K562 (cell line): ENCODE results near the gene PCDH19. TPM values are rescaled to one million over a fixed set of nuclear protein-coding genes. Genes with fewer than 3 reads are reported as not detected.

ENCODE experiments used
- ATAC-seq: fragments of 200-7000 bp; cut with Tn5 transposase; 3 replicates; pipeline ENCODE4 v1.9.1; 2020; ENCODE audit warnings: moderate library complexity
- BruUV-seq: library from RNA; stranded (reverse); fragments of 400-500 nt; replicated peaks from 2 replicates; lab custom pipeline; 2021; lab: Mats Ljungman, UMichigan
- CTCF ChIA-PET: fragments of 300-600 bp; formaldehyde crosslinking; extraction: SDS; loops from one replicate; lab custom pipeline; 2021; ENCODE audit warnings: low intra/inter-chr PET ratio; lab: Yijun Ruan, JAX
- POLR2A ChIA-PET: fragments of 300-600, 350-650 bp; sonication (Branson Sonifier 250); formaldehyde crosslinking; extraction: SDS; loops from one replicate; lab custom pipeline; 2021; ENCODE audit warnings: antibody characterized with exemption, inconsistent platforms; lab: Yijun Ruan, JAX
- DNase-seq, 4 experiments: peaks; one replicate each; pipeline versions ENCODE4 v3.0.0 to v3.0.0-alpha.2; 2011 to 2018; ENCODE audit warnings: low spot score in 3 of 4, mixed read lengths in 3 of 4; ENCODE audit errors: extremely low read depth in 1 of 4
- FAIRE-seq: peaks from 2 replicates; lab custom pipeline; 2011; peaks lifted over from hg19 to GRCh38; lab: Jason Lieb, UNC
- H2AFZ ChIP-seq: 2 replicates; pipeline ENCODE4 v1.6.0; 2011; ENCODE audit warnings: low read depth, low read length, control low read depth, inconsistent platforms
- H3K27ac ChIP-seq: fragments of 200-600 bp; 3 replicates; pipeline ENCODE4 v1.8.0; 2011; ENCODE audit warnings: low read depth, mild to moderate bottlenecking, control low read depth, inconsistent platforms, low read length, moderate library complexity, mixed read lengths; ENCODE audit errors: extremely low read depth
- H3K27me3 ChIP-seq, 2 experiments: fragments of 300-600 bp in 1 of 2; 2 replicates in 1 of 2; 3 replicates in 1 of 2; pipeline versions ENCODE4 v1.6.0 to v1.8.0; 2011; ENCODE audit warnings: inconsistent platforms in 2 of 2, low read length in 2 of 2, mild to moderate bottlenecking in 1 of 2, mixed read lengths in 1 of 2, moderate library complexity in 1 of 2; ENCODE audit not compliant: control insufficient read depth in 2 of 2, insufficient read depth in 2 of 2
- H3K36me3 ChIP-seq: fragments of 300-600 bp; 3 replicates; pipeline ENCODE4 v1.8.0; 2011; ENCODE audit warnings: mild to moderate bottlenecking, low read length, inconsistent platforms; ENCODE audit not compliant: control insufficient read depth, insufficient read depth
- H3K4me1 ChIP-seq, 2 experiments: fragments of 200-600 bp in 1 of 2; replicated peaks in 1 of 2; 2 replicates in 1 of 2; 3 replicates in 1 of 2; pipeline versions ENCODE4 v1.5.1 to v1.8.0; 2011; ENCODE audit warnings: inconsistent platforms in 2 of 2, low read length in 2 of 2, mild to moderate bottlenecking in 1 of 2, mixed read lengths in 1 of 2, moderate library complexity in 1 of 2; ENCODE audit not compliant: control insufficient read depth in 2 of 2, insufficient read depth in 2 of 2
- H3K4me2 ChIP-seq: 2 replicates; pipeline ENCODE4 v1.6.1; 2011; ENCODE audit warnings: low read length, control low read depth, inconsistent platforms, mixed read lengths; ENCODE audit not compliant: insufficient read depth
- H3K4me3 ChIP-seq: fragments of 200-600 bp; sonication (generic), shearing (Covaris generic); 2 replicates; pipeline ENCODE4 v1.5.1; 2016; ENCODE audit warnings: control low read depth, inconsistent platforms
- H3K79me2 ChIP-seq: fragments of 200-600 bp; 3 replicates; pipeline ENCODE4 v1.8.0; 2011; ENCODE audit warnings: low read length, inconsistent platforms; ENCODE audit not compliant: control insufficient read depth, insufficient read depth
- H3K9ac ChIP-seq, 2 experiments: 2 replicates each; pipeline versions ENCODE4 v1.6.0 to v1.6.1; 2011; ENCODE audit warnings: low read depth in 2 of 2, low read length in 2 of 2, control low read depth in 1 of 2, inconsistent platforms in 1 of 2, mild to moderate bottlenecking in 1 of 2, mixed read lengths in 1 of 2; ENCODE audit not compliant: insufficient read depth in 1 of 2
- H3K9me1 ChIP-seq: one replicate; pipeline ENCODE4 v1.6.0; 2011; ENCODE audit warnings: inconsistent platforms, mild to moderate bottlenecking, low read length, moderate library complexity; ENCODE audit not compliant: control insufficient read depth, insufficient read depth
- H3K9me3 ChIP-seq: replicated peaks from 2 replicates; pipeline ENCODE4 v1.5.1; 2011; ENCODE audit warnings: low read depth, low read length, inconsistent platforms; ENCODE audit not compliant: control insufficient read depth, insufficient read depth
- H4K20me1 ChIP-seq: replicated peaks from 2 replicates; pipeline ENCODE4 v1.6.1; 2011; ENCODE audit warnings: low read length, inconsistent platforms, mixed read lengths; ENCODE audit not compliant: control insufficient read depth, insufficient read depth
- BMI1 ChIP-seq: fragments of 150-350 bp; IDR thresholded peaks from 2 replicates; pipeline ENCODE4 v1.6.1; 2014; ENCODE audit warnings: low read length
- ETV5 ChIP-seq: sonication (generic); formaldehyde crosslinking; IDR thresholded peaks from 2 replicates; pipeline ENCODE4 v1.4.0; 2020; ENCODE audit warnings: low read depth, mild to moderate bottlenecking, missing genetic modification reagents
- FOXK1 ChIP-seq: sonication (generic); formaldehyde crosslinking; IDR thresholded peaks from 2 replicates; pipeline ENCODE4 v1.8.0; 2022; ENCODE audit warnings: missing genetic modification reagents, mild to moderate bottlenecking, borderline replicate concordance
- KDM4B ChIP-seq, 2 experiments: fragments of 450-650 bp in 1 of 2; sonication (generic) in 1 of 2; IDR thresholded peaks; 2 replicates each; pipeline ENCODE4 v1.6.1; 2016 to 2017; ENCODE audit warnings: borderline replicate concordance in 2 of 2, antibody characterized with exemption in 1 of 2, low read depth in 1 of 2, mild to moderate bottlenecking in 1 of 2
- MED1 ChIP-seq: sonication (generic); formaldehyde crosslinking; IDR thresholded peaks from 2 replicates; pipeline ENCODE4 v1.8.1; 2023; ENCODE audit warnings: missing genetic modification reagents, borderline replicate concordance
- SPI1 ChIP-seq: IDR thresholded peaks from 2 replicates; pipeline ENCODE4 v1.6.1; 2011; ENCODE audit warnings: low read depth, low read length, control low read depth, borderline replicate concordance
- ZNF224 ChIP-seq: sonication (generic); formaldehyde crosslinking; IDR thresholded peaks from 2 replicates; pipeline ENCODE4 v1.8.0; 2022; ENCODE audit warnings: mild to moderate bottlenecking, missing genetic modification reagents
- ZNF311 ChIP-seq: fragments of 250-450 bp; sonication (Bioruptor Pico); IDR thresholded peaks from 2 replicates; pipeline ENCODE4 v1.4.0; 2020; ENCODE audit warnings: mild to moderate bottlenecking, moderate library complexity
- WGBS: fragments of 100-300 bp; shearing (Covaris generic); methylation state at CpG from one replicate; pipeline ENCODE4 v1.1.6; 2016; ENCODE audit warnings: low coverage, mixed read lengths; ENCODE audit not compliant: insufficient coverage; ENCODE audit errors: missing lambda C conversion rate; 5-methylcytosine and 5-hydroxymethylcytosine counted together
- in situ Hi-C: fragments of 300-500 bp; cut with MboI; formaldehyde crosslinking; loops from 4 replicates; pipeline ENCODE4 v1.15.0; 2018; ENCODE audit warnings: inconsistent platforms, mixed read lengths
- intact Hi-C: fragments of 100-400 bp; cut with micrococcal nuclease; formaldehyde crosslinking; loops from 2 replicates; pipeline ENCODE4 v1.14.2; 2022
- polyA plus RNA-seq, 8 experiments: library from polyadenylated mRNA; depleted of rRNA in 4 of 8; stranded (reverse) in 5 of 8; unstranded in 3 of 8; fragments of >200 nt; fragmentation: Nextera tagmentation in 2 of 8; fragmentation: Illumina TruSeq in 1 of 8; extraction: Ambion mirVana in 2 of 8; extraction: Trizol in 1 of 8; gene quantifications; 2 replicates each; pipeline versions ENCODE4 v1.2.1 to v1.2.3, GENCODE V29; 2011 to 2014; ENCODE audit warnings: inconsistent platforms in 1 of 8, missing spikeins in 1 of 8
- total RNA-seq, 7 experiments: library from RNA; depleted of rRNA in 6 of 7; stranded (reverse); fragments of >200 nt in 6 of 7; fragmentation: Illumina TruSeq in 2 of 7; extraction: Trizol in 2 of 7; gene quantifications; 2 replicates each; pipeline versions ENCODE4 v1.2.1 to v1.2.3, GENCODE V29; 2011 to 2021; ENCODE audit warnings: low replicate concordance in 1 of 7
- TF ChIP-seq, protein P1 (sequence below): IDR thresholded peaks from 3 replicates; pipeline ENCODE4 v1.6.1; 2011; ENCODE audit warnings: borderline replicate concordance, mild to moderate bottlenecking; ENCODE audit not compliant: insufficient read length, insufficient read depth
- TF ChIP-seq, protein P2 (sequence below), 2 experiments: fragments of 450-650 bp in 1 of 2; sonication (generic) in 1 of 2; formaldehyde crosslinking in 1 of 2; IDR thresholded peaks; 2 replicates each; pipeline versions ENCODE4 v1.7.1 to v1.9.0; 2016 to 2022; ENCODE audit warnings: inconsistent platforms in 1 of 2, mild to moderate bottlenecking in 1 of 2, missing genetic modification reagents in 1 of 2

Gene PCDH19
- total and polyA plus RNA-seq, 9 of the 15 experiments (the other 6 are each of a cell fraction or from before 2014, with no cell fraction given) = not detected

DNA sequence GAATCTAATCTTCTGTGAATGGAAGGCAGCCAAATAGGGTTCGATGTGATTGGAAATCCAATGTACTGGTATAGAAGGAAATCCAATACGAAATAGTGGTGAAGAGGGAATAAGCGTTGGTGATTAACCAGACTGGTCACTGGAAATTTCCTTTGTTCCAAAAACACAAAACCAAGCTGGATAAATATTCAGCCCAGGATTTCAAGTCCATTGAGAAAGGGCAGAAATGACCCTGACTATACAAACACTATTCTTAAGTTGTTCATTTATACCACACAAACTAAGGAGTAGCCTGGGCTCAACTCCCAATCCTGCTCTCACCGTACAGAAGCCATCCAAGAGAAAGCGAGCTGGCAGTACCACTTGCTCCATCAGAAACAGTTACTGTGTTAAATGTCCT, 32.2 kb downstream of the PCDH19 start:
- 0% methylated on average over 5 of the region's 5 CpGs for WGBS
- H2AFZ ChIP-seq = no peak overlapping the region
- no peak overlapping the region for H3K4me3 ChIP-seq
- no peak for FAIRE-seq
- H3K79me2 ChIP-seq = no peaks in the 10 kb centered on the region
- POLR2A ChIA-PET = no interaction called here
- no peaks in the 10 kb centered on the region for H3K4me1 ChIP-seq
- CTCF ChIA-PET = no interaction called here
- intact Hi-C loops (no loop called here), in situ Hi-C loops (no loop called here)
- H3K9me3 ChIP-seq = no peaks in the 10 kb centered on the region
- no peak overlapping the region for H3K27ac ChIP-seq
- no peak overlapping the region for H3K4me2 ChIP-seq
- H3K36me3 ChIP-seq = no peaks in the 10 kb centered on the region
- DNase-seq = no peak
- no peak for ATAC-seq
- no peaks in the 10 kb centered on the region for H3K27me3 ChIP-seq
- H3K9ac ChIP-seq = no peak overlapping the region
- BruUV-seq = no TSS peak
- no peaks in the 10 kb centered on the region for H4K20me1 ChIP-seq
- no peaks in the 10 kb centered on the region for H3K9me1 ChIP-seq
- TF ChIP-seq ZNF311 (CRISPR knock-in tag) (no peak), ZNF224 (no peak), BMI1 (no peak), SPI1 (no peak), MED1 (CRISPR knock-in tag) (no peak), ETV5 (no peak), KDM4B (IDR thresholded peaks at IDR 0.05; ENCODE audit: borderline replicate concordance in 2 of 2, low read depth in 1 of 2) (no peak), FOXK1 (no peak)
- TF ChIP-seq, protein P1, sequence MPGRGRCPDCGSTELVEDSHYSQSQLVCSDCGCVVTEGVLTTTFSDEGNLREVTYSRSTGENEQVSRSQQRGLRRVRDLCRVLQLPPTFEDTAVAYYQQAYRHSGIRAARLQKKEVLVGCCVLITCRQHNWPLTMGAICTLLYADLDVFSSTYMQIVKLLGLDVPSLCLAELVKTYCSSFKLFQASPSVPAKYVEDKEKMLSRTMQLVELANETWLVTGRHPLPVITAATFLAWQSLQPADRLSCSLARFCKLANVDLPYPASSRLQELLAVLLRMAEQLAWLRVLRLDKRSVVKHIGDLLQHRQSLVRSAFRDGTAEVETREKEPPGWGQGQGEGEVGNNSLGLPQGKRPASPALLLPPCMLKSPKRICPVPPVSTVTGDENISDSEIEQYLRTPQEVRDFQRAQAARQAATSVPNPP = no peak
- TF ChIP-seq, protein P2, sequence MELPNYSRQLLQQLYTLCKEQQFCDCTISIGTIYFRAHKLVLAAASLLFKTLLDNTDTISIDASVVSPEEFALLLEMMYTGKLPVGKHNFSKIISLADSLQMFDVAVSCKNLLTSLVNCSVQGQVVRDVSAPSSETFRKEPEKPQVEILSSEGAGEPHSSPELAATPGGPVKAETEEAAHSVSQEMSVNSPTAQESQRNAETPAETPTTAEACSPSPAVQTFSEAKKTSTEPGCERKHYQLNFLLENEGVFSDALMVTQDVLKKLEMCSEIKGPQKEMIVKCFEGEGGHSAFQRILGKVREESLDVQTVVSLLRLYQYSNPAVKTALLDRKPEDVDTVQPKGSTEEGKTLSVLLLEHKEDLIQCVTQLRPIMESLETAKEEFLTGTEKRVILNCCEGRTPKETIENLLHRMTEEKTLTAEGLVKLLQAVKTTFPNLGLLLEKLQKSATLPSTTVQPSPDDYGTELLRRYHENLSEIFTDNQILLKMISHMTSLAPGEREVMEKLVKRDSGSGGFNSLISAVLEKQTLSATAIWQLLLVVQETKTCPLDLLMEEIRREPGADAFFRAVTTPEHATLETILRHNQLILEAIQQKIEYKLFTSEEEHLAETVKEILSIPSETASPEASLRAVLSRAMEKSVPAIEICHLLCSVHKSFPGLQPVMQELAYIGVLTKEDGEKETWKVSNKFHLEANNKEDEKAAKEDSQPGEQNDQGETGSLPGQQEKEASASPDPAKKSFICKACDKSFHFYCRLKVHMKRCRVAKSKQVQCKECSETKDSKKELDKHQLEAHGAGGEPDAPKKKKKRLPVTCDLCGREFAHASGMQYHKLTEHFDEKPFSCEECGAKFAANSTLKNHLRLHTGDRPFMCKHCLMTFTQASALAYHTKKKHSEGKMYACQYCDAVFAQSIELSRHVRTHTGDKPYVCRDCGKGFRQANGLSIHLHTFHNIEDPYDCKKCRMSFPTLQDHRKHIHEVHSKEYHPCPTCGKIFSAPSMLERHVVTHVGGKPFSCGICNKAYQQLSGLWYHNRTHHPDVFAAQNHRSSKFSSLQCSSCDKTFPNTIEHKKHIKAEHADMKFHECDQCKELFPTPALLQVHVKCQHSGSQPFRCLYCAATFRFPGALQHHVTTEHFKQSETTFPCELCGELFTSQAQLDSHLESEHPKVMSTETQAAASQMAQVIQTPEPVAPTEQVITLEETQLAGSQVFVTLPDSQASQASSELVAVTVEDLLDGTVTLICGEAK (IDR thresholded peaks at IDR 0.05) = no peak
- TF ChIP-seq, protein P2 (CRISPR knock-in tag; IDR thresholded peaks at IDR 0.05) = no peak
